HG03025 (cell line): ENCODE measurements around the gene MYH15.

Experiments used
- ATAC-seq: cut with Tn5 transposase; IDR thresholded peaks from one replicate; pipeline ENCODE4 v1.9.1; 2021; ENCODE audit warnings: mild to moderate bottlenecking, moderate library complexity; ENCODE audit not compliant: unreplicated experiment, low FRiP score

The MYH15 gene

GRCh38 chr3:108345492-108346205 lies 164.7 kb downstream of the MYH15 start:
- no peak for ATAC-seq

GRCh38 chr3:108343491-108343890 lies 166.9 kb downstream of the MYH15 start:
- ATAC-seq, result no peak

GRCh38 chr3:108342837-108343486 lies 167.4 kb downstream of the MYH15 start:
- no peak for ATAC-seq

GRCh38 chr3:108341911-108342310 lies 168.5 kb downstream of the MYH15 start:
- ATAC-seq, result no peak

GRCh38 chr3:108338901-108339545 lies 171.4 kb downstream of the MYH15 start:
- ATAC-seq, result no peak

- no peak for ATAC-seq
These were observed 175.7 kb downstream of the MYH15 start for GRCh38 chr3:108334701-108335100.

- ATAC-seq, result no peak
These were observed 176.4 kb downstream of the MYH15 start for GRCh38 chr3:108333961-108334360.

- ATAC-seq, result no peak
These were observed 178.6 kb downstream of the MYH15 start for GRCh38 chr3:108331792-108332191.
